Measurements from ENCODE around the gene ATP6V0E1. TPM values are rescaled to one million over a fixed set of nuclear protein-coding genes. Genes with fewer than 3 reads are reported as not detected.
"Not testable (repeated sequence)": the region's sequence is repeated elsewhere in the genome, so short reads cannot be mapped to it uniquely, and the experiment has no call there.

The ATP6V0E1 gene
- polyA plus RNA-seq, 1 donor from 2014 or later: 53.0 TPM

DNA sequence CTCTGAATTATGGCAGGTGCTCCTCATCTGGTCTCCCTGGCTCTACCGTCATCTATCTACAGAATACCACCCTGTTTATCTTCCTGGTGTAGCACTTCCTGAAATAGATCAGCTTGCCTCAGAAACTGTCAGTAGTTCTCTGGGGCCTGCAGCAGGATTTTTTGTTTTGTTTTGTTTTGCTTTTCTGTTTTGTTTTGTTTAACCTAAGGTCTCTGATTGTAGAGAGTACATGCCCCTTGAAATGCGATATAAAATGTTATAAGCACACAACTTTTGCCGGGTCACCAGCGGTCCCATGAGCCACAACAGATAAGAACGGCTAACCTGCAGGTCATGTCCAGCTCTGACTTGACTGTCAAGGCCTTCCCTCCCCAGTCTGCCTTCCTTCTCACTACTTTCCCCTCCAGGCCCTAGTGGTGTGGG, 45.9 kb downstream of the ATP6V0E1 start:
- Histone ChIP-seq H2AFZ (ENCODE audit: low read depth, low read length) (no peak overlapping the region), H3K9ac (ENCODE audit: low read length) (no peak overlapping the region), H4K20me1 (ENCODE audit: insufficient read depth) (no peaks in the 10 kb centered on the region), H3K4me2 (ENCODE audit: low read length) (no peak overlapping the region), H3K79me2 (replicated peaks; ENCODE audit: insufficient read depth, low read length) (peaks cover 8% of the 10 kb centered on the region), H3K27ac (ENCODE audit: low read length) (no peak overlapping the region), H3K9me2 (ENCODE audit: insufficient read depth, low read length) (no peaks in the 10 kb centered on the region), H3K9me3 (ENCODE audit: low read length) (no peaks in the 10 kb centered on the region), H3K4me3 (ENCODE audit: low read length) (no peak overlapping the region), H3K27me3 (ENCODE audit: insufficient read depth, low read depth, low read length) (no peaks in the 10 kb centered on the region), H3F3A (ENCODE audit: insufficient read depth, low read length, poor library complexity, severe bottlenecking) (no peaks in the 10 kb centered on the region), H3K36me3 (ENCODE audit: insufficient read depth, low read length) (no peaks in the 10 kb centered on the region)
- TF ChIP-seq EZH2 (IDR thresholded peaks at IDR 0.05; ENCODE audit: borderline replicate concordance, insufficient read depth, low read length, poor library complexity, severe bottlenecking) (no peak), MXI1 (conservative IDR thresholded peaks at IDR 0.05; ENCODE audit: poor library complexity, severe bottlenecking) (no peak), TAF1 (IDR thresholded peaks at IDR 0.05; ENCODE audit: low read depth) (no peak), SMC3 (conservative IDR thresholded peaks at IDR 0.05; ENCODE audit: poor library complexity) (no peak), RAD21 (conservative IDR thresholded peaks at IDR 0.05) (no peak), EP300 (conservative IDR thresholded peaks at IDR 0.05; ENCODE audit: poor library complexity, severe bottlenecking) (no peak), POLR2AphosphoS5 (IDR thresholded peaks at IDR 0.05) (no peak)
- TF ChIP-seq, protein P1, sequence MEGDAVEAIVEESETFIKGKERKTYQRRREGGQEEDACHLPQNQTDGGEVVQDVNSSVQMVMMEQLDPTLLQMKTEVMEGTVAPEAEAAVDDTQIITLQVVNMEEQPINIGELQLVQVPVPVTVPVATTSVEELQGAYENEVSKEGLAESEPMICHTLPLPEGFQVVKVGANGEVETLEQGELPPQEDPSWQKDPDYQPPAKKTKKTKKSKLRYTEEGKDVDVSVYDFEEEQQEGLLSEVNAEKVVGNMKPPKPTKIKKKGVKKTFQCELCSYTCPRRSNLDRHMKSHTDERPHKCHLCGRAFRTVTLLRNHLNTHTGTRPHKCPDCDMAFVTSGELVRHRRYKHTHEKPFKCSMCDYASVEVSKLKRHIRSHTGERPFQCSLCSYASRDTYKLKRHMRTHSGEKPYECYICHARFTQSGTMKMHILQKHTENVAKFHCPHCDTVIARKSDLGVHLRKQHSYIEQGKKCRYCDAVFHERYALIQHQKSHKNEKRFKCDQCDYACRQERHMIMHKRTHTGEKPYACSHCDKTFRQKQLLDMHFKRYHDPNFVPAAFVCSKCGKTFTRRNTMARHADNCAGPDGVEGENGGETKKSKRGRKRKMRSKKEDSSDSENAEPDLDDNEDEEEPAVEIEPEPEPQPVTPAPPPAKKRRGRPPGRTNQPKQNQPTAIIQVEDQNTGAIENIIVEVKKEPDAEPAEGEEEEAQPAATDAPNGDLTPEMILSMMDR (IDR thresholded peaks at IDR 0.05; ENCODE audit: poor library complexity, severe bottlenecking): no peak
- TF ChIP-seq, protein P2, sequence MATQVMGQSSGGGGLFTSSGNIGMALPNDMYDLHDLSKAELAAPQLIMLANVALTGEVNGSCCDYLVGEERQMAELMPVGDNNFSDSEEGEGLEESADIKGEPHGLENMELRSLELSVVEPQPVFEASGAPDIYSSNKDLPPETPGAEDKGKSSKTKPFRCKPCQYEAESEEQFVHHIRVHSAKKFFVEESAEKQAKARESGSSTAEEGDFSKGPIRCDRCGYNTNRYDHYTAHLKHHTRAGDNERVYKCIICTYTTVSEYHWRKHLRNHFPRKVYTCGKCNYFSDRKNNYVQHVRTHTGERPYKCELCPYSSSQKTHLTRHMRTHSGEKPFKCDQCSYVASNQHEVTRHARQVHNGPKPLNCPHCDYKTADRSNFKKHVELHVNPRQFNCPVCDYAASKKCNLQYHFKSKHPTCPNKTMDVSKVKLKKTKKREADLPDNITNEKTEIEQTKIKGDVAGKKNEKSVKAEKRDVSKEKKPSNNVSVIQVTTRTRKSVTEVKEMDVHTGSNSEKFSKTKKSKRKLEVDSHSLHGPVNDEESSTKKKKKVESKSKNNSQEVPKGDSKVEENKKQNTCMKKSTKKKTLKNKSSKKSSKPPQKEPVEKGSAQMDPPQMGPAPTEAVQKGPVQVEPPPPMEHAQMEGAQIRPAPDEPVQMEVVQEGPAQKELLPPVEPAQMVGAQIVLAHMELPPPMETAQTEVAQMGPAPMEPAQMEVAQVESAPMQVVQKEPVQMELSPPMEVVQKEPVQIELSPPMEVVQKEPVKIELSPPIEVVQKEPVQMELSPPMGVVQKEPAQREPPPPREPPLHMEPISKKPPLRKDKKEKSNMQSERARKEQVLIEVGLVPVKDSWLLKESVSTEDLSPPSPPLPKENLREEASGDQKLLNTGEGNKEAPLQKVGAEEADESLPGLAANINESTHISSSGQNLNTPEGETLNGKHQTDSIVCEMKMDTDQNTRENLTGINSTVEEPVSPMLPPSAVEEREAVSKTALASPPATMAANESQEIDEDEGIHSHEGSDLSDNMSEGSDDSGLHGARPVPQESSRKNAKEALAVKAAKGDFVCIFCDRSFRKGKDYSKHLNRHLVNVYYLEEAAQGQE (IDR thresholded peaks at IDR 0.05; ENCODE audit: borderline replicate concordance): no peak

DNA sequence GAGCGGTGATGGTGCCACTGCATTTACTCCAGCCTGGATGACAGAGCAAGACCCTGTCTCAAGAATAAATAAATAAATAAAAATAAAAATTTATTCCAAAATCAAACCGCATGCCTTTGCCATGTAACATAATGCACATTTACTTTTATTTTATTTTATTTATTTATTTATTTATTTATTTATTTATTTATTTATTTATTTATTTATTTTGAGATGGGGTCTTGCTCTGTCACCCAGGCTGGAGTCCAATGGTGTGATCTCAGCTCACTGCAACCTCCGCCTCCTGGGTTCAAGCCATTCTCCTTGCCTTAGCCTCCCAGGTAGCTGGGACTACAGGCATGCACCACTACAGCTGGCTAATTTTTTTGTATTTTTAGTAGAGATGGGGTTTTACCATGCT, 48.5 kb downstream of the ATP6V0E1 start:
- not testable (repeated sequence) for H3K4me2 ChIP-seq (ENCODE audit: low read length); H3K79me2 ChIP-seq (replicated peaks; ENCODE audit: insufficient read depth, low read length); H3K27me3 ChIP-seq (ENCODE audit: insufficient read depth, low read depth, low read length); H3K9me3 ChIP-seq (ENCODE audit: low read length); H3K27ac ChIP-seq (ENCODE audit: low read length); H3K36me3 ChIP-seq (ENCODE audit: insufficient read depth, low read length); H3K4me3 ChIP-seq (ENCODE audit: low read length); H2AFZ ChIP-seq (ENCODE audit: low read depth, low read length); H3K9ac ChIP-seq (ENCODE audit: low read length); H3F3A ChIP-seq (ENCODE audit: insufficient read depth, low read length, poor library complexity, severe bottlenecking); H4K20me1 ChIP-seq (ENCODE audit: insufficient read depth); H3K9me2 ChIP-seq (ENCODE audit: insufficient read depth, low read length)

DNA sequence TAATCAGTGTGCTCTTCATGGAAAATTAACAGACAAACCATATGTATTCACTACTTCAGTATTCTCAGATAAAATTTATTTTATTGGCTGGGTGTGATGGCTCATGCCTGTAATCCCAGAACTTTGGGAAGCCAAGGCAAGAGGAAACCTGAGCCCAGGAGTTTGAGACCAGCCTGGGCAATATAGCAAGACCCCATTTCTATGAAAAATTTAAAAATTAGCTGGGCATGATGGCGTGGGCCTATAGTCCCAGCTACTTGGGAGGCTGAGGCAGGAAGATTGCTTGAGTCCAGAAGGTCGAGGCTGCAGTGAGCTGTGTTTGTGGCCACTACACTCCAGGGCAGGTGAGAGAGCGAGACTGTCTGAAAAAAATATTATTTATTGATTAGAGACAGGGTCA, 49.2 kb downstream of the ATP6V0E1 start:
- Histone ChIP-seq H3K4me3 (ENCODE audit: low read length) (no peak overlapping the region), H3K27ac (ENCODE audit: low read length) (no peak overlapping the region), H3K36me3 (ENCODE audit: insufficient read depth, low read length) (no peaks in the 10 kb centered on the region), H3K27me3 (ENCODE audit: insufficient read depth, low read depth, low read length) (no peaks in the 10 kb centered on the region), H3K9me2 (ENCODE audit: insufficient read depth, low read length) (no peaks in the 10 kb centered on the region), H3F3A (ENCODE audit: insufficient read depth, low read length, poor library complexity, severe bottlenecking) (no peaks in the 10 kb centered on the region), H3K4me2 (ENCODE audit: low read length) (no peak overlapping the region), H3K9ac (ENCODE audit: low read length) (no peak overlapping the region), H3K79me2 (replicated peaks; ENCODE audit: insufficient read depth, low read length) (no peaks in the 10 kb centered on the region), H2AFZ (ENCODE audit: low read depth, low read length) (no peak overlapping the region), H4K20me1 (ENCODE audit: insufficient read depth) (no peaks in the 10 kb centered on the region), H3K9me3 (ENCODE audit: low read length) (no peaks in the 10 kb centered on the region)
- TF ChIP-seq EP300 (conservative IDR thresholded peaks at IDR 0.05; ENCODE audit: poor library complexity, severe bottlenecking) (no peak), RAD21 (conservative IDR thresholded peaks at IDR 0.05) (no peak), MXI1 (conservative IDR thresholded peaks at IDR 0.05; ENCODE audit: poor library complexity, severe bottlenecking) (no peak), EZH2 (IDR thresholded peaks at IDR 0.05; ENCODE audit: borderline replicate concordance, insufficient read depth, low read length, poor library complexity, severe bottlenecking) (no peak), TAF1 (IDR thresholded peaks at IDR 0.05; ENCODE audit: low read depth) (no peak), POLR2AphosphoS5 (IDR thresholded peaks at IDR 0.05) (no peak), SMC3 (conservative IDR thresholded peaks at IDR 0.05; ENCODE audit: poor library complexity) (no peak)
- TF ChIP-seq, protein P1 (IDR thresholded peaks at IDR 0.05; ENCODE audit: poor library complexity, severe bottlenecking): no peak
- TF ChIP-seq, protein P2 (IDR thresholded peaks at IDR 0.05; ENCODE audit: borderline replicate concordance): no peak
